Sigmoid colon (tissue), 4 donors: ENCODE data around the gene LAIR2.
"Not testable (repeated sequence)": the region's sequence is repeated elsewhere in the genome, so short reads cannot be mapped to it uniquely, and the experiment has no call there.

Experiments used
- EP300 ChIP-seq, 4 donors: sonication (generic); formaldehyde crosslinking; IDR thresholded peaks; one replicate each; pipeline ENCODE4 v1.6.1; 2017; ENCODE audit warnings: antibody characterized with exemption in 4 of 4
- POLR2A ChIP-seq, 2 donors: fragments of 450-650 bp; IDR thresholded peaks; one replicate each; pipeline ENCODE4 v1.6.1; 2016; ENCODE audit warnings: antibody characterized with exemption in 2 of 2, mild to moderate bottlenecking in 2 of 2, moderate library complexity in 2 of 2
- TF ChIP-seq, protein P1 (sequence below), 4 experiments: fragments of 450-650 bp in 3 of 4; fragments of 200-600 bp in 1 of 4; IDR thresholded peaks; one replicate each; pipeline ENCODE4 v1.5.1; 2016 to 2019; ENCODE audit warnings: antibody characterized with exemption in 4 of 4, mild to moderate bottlenecking in 3 of 4, moderate library complexity in 2 of 4

DNA sequence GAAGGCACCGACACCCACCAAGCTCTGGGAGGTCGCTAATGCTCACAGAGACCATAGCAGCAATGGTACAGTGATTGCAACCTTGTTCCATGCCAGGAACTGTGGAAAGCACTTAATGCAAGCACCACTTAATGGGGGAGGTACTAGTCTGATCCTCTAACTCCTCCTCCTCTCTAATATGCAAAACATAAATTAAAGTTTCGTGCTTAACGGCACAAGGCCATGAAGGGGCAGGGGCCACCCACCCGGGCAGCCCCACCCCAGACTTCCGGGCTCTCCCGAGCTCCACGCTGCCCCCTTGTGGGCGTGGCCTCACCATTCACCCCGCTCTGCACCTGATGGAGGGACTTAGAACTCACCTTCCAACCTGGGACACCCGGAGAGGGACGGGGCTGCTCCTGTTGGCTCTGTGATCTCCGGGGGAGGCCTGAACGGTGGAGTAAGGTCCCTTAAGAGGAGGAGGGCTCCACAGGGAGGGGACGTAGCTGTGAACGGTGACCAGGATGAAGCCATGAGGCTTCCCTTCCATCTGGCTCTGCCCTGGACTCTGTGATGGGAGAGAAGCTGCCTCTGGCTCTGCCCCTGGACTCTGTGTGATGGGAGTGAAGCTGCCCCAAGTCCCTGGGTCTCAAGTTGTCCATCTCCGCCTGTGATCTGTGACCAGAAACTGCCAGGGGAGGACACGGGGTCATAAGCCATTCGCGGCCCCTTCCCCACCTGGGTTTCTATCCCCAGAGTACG is 6.7 kb downstream of the LAIR2 start:
- TF ChIP-seq, protein P1, sequence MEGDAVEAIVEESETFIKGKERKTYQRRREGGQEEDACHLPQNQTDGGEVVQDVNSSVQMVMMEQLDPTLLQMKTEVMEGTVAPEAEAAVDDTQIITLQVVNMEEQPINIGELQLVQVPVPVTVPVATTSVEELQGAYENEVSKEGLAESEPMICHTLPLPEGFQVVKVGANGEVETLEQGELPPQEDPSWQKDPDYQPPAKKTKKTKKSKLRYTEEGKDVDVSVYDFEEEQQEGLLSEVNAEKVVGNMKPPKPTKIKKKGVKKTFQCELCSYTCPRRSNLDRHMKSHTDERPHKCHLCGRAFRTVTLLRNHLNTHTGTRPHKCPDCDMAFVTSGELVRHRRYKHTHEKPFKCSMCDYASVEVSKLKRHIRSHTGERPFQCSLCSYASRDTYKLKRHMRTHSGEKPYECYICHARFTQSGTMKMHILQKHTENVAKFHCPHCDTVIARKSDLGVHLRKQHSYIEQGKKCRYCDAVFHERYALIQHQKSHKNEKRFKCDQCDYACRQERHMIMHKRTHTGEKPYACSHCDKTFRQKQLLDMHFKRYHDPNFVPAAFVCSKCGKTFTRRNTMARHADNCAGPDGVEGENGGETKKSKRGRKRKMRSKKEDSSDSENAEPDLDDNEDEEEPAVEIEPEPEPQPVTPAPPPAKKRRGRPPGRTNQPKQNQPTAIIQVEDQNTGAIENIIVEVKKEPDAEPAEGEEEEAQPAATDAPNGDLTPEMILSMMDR (IDR thresholded peaks at IDR 0.05): not testable (repeated sequence)
- TF ChIP-seq POLR2A, EP300 (IDR thresholded peaks at IDR 0.05): not testable (repeated sequence)
